ENCODE measurements around the gene DGKI. TPM values are rescaled to one million over a fixed set of nuclear protein-coding genes. Genes with fewer than 3 reads are reported as not detected.

Gene DGKI
- total RNA-seq, 1 experiment from 2014 or later = not detected

DNA sequence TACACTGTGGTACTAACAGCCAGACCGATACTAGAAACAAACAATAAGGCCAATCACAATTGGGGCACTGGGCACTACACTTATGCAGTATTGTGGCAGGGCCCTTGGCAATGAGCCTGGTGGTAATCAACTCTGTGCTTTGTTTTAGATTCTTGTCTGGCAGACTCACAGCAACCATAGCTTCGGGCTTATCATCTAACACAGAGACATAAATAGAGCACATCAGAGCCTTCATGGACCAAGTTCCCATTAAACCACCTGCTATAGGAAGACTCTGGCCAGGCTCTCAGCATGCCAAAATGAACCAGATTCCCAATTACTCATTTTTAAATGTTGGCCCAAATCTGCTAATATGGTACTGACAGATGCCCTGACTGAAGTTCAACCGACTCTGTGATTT lies 218.6 kb downstream of the DGKI start:
- Histone ChIP-seq H3K4me2 (ENCODE audit: low read depth, low read length, poor library complexity, severe bottlenecking) (no peak overlapping the region), H3K9me3 (ENCODE audit: low read length) (no peaks in the 10 kb centered on the region), H3K9ac (ENCODE audit: low read length) (no peak overlapping the region), H3K79me2 (ENCODE audit: low read length) (no peaks in the 10 kb centered on the region), H3K4me3 (ENCODE audit: low read length) (no peak overlapping the region), H3K36me3 (ENCODE audit: insufficient read depth, low read length) (no peaks in the 10 kb centered on the region), H3K9me2 (replicated peaks; ENCODE audit: insufficient read depth, low read length) (no peaks in the 10 kb centered on the region), H3K27ac (ENCODE audit: low read length) (no peak overlapping the region), H4K20me1 (ENCODE audit: insufficient read depth, low read depth, low read length) (no peaks in the 10 kb centered on the region), H2AFZ (ENCODE audit: low read length) (no peak overlapping the region), H3K4me1 (ENCODE audit: low read length) (peaks cover 7% of the 10 kb centered on the region), H3K27me3 (ENCODE audit: low read length) (no peaks in the 10 kb centered on the region)
- no peak for DNase-seq

- no peak overlapping the region for H3K4me2 ChIP-seq (ENCODE audit: low read depth, low read length, poor library complexity, severe bottlenecking)
- peaks cover 7% of the 10 kb centered on the region for H3K4me1 ChIP-seq (ENCODE audit: low read length)
- no peak overlapping the region for H3K27ac ChIP-seq (ENCODE audit: low read length)
- H4K20me1 ChIP-seq (ENCODE audit: insufficient read depth, low read depth, low read length) = no peaks in the 10 kb centered on the region
- H2AFZ ChIP-seq (ENCODE audit: low read length) = no peak overlapping the region
- H3K9ac ChIP-seq (ENCODE audit: low read length) = no peak overlapping the region
- H3K4me3 ChIP-seq (ENCODE audit: low read length) = no peak overlapping the region
- no peaks in the 10 kb centered on the region for H3K9me2 ChIP-seq (replicated peaks; ENCODE audit: insufficient read depth, low read length)
- no peaks in the 10 kb centered on the region for H3K9me3 ChIP-seq (ENCODE audit: low read length)
- no peaks in the 10 kb centered on the region for H3K27me3 ChIP-seq (ENCODE audit: low read length)
- H3K79me2 ChIP-seq (ENCODE audit: low read length) = no peaks in the 10 kb centered on the region
- DNase-seq = peak; percentile 87
- H3K36me3 ChIP-seq (ENCODE audit: insufficient read depth, low read length) = no peaks in the 10 kb centered on the region
These were observed 220.2 kb downstream of the DGKI start for GRCh38 chr7:137626469-137627067.

- H4K20me1 ChIP-seq (ENCODE audit: insufficient read depth, low read depth, low read length) = no peaks in the 10 kb centered on the region
- DNase-seq = no peak
- no peaks in the 10 kb centered on the region for H3K9me2 ChIP-seq (replicated peaks; ENCODE audit: insufficient read depth, low read length)
- no peaks in the 10 kb centered on the region for H3K36me3 ChIP-seq (ENCODE audit: insufficient read depth, low read length)
- H3K27ac ChIP-seq (ENCODE audit: low read length) = no peak overlapping the region
- H3K4me3 ChIP-seq (ENCODE audit: low read length) = no peak overlapping the region
- H3K4me1 ChIP-seq (ENCODE audit: low read length) = peaks cover 7% of the 10 kb centered on the region
- no peak overlapping the region for H2AFZ ChIP-seq (ENCODE audit: low read length)
- no peaks in the 10 kb centered on the region for H3K9me3 ChIP-seq (ENCODE audit: low read length)
- no peak overlapping the region for H3K9ac ChIP-seq (ENCODE audit: low read length)
- no peaks in the 10 kb centered on the region for H3K27me3 ChIP-seq (ENCODE audit: low read length)
- H3K79me2 ChIP-seq (ENCODE audit: low read length) = no peaks in the 10 kb centered on the region
- no peak overlapping the region for H3K4me2 ChIP-seq (ENCODE audit: low read depth, low read length, poor library complexity, severe bottlenecking)
These were observed 221.6 kb downstream of the DGKI start for GRCh38 chr7:137625197-137625596.

DNA sequence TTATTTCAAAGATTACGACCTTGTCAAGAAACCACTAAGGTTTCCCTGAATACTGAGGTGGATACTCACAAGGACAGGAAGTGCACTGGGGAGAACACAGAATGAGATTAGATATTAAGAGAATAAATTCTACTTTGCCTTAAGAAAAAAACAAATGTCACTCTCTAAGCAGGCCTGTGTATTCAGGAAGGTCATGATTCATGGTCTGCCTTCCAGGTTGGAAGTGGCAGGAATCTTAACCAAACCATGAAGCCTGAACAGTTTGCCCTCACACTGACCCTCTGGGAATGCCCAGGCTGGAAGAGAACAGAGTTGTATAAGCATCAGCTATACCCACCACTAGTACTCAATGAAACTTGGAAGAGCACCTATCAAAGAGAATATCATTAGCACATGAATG lies 227.6 kb downstream of the DGKI start:
- H3K27ac ChIP-seq (ENCODE audit: low read length) = no peak overlapping the region
- no peaks in the 10 kb centered on the region for H3K9me2 ChIP-seq (replicated peaks; ENCODE audit: insufficient read depth, low read length)
- no peak overlapping the region for H2AFZ ChIP-seq (ENCODE audit: low read length)
- no peaks in the 10 kb centered on the region for H3K36me3 ChIP-seq (ENCODE audit: insufficient read depth, low read length)
- H3K4me1 ChIP-seq (ENCODE audit: low read length) = no peaks in the 10 kb centered on the region
- DNase-seq = no peak
- no peaks in the 10 kb centered on the region for H3K27me3 ChIP-seq (ENCODE audit: low read length)
- H3K4me2 ChIP-seq (ENCODE audit: low read depth, low read length, poor library complexity, severe bottlenecking) = no peak overlapping the region
- no peaks in the 10 kb centered on the region for H3K9me3 ChIP-seq (ENCODE audit: low read length)
- no peak overlapping the region for H3K9ac ChIP-seq (ENCODE audit: low read length)
- H3K79me2 ChIP-seq (ENCODE audit: low read length) = no peaks in the 10 kb centered on the region
- H4K20me1 ChIP-seq (ENCODE audit: insufficient read depth, low read depth, low read length) = no peaks in the 10 kb centered on the region
- no peak overlapping the region for H3K4me3 ChIP-seq (ENCODE audit: low read length)

- no peaks in the 10 kb centered on the region for H3K27me3 ChIP-seq (ENCODE audit: low read length)
- no peaks in the 10 kb centered on the region for H3K9me2 ChIP-seq (replicated peaks; ENCODE audit: insufficient read depth, low read length)
- DNase-seq = no peak
- H3K27ac ChIP-seq (ENCODE audit: low read length) = no peak overlapping the region
- H4K20me1 ChIP-seq (ENCODE audit: insufficient read depth, low read depth, low read length) = no peaks in the 10 kb centered on the region
- no peak overlapping the region for H3K4me3 ChIP-seq (ENCODE audit: low read length)
- no peak overlapping the region for H3K4me2 ChIP-seq (ENCODE audit: low read depth, low read length, poor library complexity, severe bottlenecking)
- H3K4me1 ChIP-seq (ENCODE audit: low read length) = no peaks in the 10 kb centered on the region
- no peak overlapping the region for H2AFZ ChIP-seq (ENCODE audit: low read length)
- H3K9me3 ChIP-seq (ENCODE audit: low read length) = no peaks in the 10 kb centered on the region
- no peak overlapping the region for H3K9ac ChIP-seq (ENCODE audit: low read length)
- H3K36me3 ChIP-seq (ENCODE audit: insufficient read depth, low read length) = no peaks in the 10 kb centered on the region
- no peaks in the 10 kb centered on the region for H3K79me2 ChIP-seq (ENCODE audit: low read length)
These were observed 228.0 kb downstream of the DGKI start for GRCh38 chr7:137618748-137619147.

GRCh38 chr7:137613006-137613525 lies 233.7 kb downstream of the DGKI start:
- Histone ChIP-seq H2AFZ (ENCODE audit: low read length) (no peak overlapping the region), H3K4me2 (ENCODE audit: low read depth, low read length, poor library complexity, severe bottlenecking) (no peak overlapping the region), H3K9ac (ENCODE audit: low read length) (no peak overlapping the region), H3K9me2 (replicated peaks; ENCODE audit: insufficient read depth, low read length) (no peaks in the 10 kb centered on the region), H3K9me3 (ENCODE audit: low read length) (no peaks in the 10 kb centered on the region), H3K4me1 (ENCODE audit: low read length) (no peaks in the 10 kb centered on the region), H3K79me2 (ENCODE audit: low read length) (no peaks in the 10 kb centered on the region), H4K20me1 (ENCODE audit: insufficient read depth, low read depth, low read length) (no peaks in the 10 kb centered on the region), H3K36me3 (ENCODE audit: insufficient read depth, low read length) (no peaks in the 10 kb centered on the region), H3K4me3 (ENCODE audit: low read length) (no peak overlapping the region), H3K27me3 (ENCODE audit: low read length) (no peaks in the 10 kb centered on the region), H3K27ac (ENCODE audit: low read length) (no peak overlapping the region)
- no peak for DNase-seq

GRCh38 chr7:137611606-137612005 lies 235.2 kb downstream of the DGKI start:
- Histone ChIP-seq H3K36me3 (ENCODE audit: insufficient read depth, low read length) (no peaks in the 10 kb centered on the region), H3K27ac (ENCODE audit: low read length) (no peak overlapping the region), H3K4me1 (ENCODE audit: low read length) (no peaks in the 10 kb centered on the region), H3K9me2 (replicated peaks; ENCODE audit: insufficient read depth, low read length) (no peaks in the 10 kb centered on the region), H3K9me3 (ENCODE audit: low read length) (no peaks in the 10 kb centered on the region), H3K79me2 (ENCODE audit: low read length) (no peaks in the 10 kb centered on the region), H3K4me2 (ENCODE audit: low read depth, low read length, poor library complexity, severe bottlenecking) (no peak overlapping the region), H3K4me3 (ENCODE audit: low read length) (no peak overlapping the region), H3K9ac (ENCODE audit: low read length) (no peak overlapping the region), H4K20me1 (ENCODE audit: insufficient read depth, low read depth, low read length) (no peaks in the 10 kb centered on the region), H2AFZ (ENCODE audit: low read length) (no peak overlapping the region), H3K27me3 (ENCODE audit: low read length) (no peaks in the 10 kb centered on the region)
- no peak for DNase-seq

DNA sequence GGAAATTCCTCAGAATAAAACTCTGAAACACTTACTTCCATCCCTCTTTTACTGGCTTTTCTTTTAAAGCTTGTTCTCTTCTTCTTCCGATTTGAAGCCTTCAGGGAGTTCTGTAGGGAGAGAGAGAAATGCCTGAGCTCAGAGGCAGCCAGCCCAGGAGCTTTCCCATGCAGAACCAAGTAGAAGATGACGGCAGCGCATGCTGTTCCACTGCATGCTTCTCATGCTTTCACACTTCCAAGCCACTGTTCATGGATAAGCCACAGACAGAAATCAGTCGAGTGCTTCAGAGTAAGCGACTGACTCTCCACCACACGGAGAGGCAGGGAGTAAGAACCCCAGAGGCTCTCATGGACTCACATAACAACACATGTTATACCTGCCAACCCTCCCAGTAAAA lies 237.3 kb downstream of the DGKI start:
- DNase-seq = no peak
- no peaks in the 10 kb centered on the region for H4K20me1 ChIP-seq (ENCODE audit: insufficient read depth, low read depth, low read length)
- H3K9me2 ChIP-seq (replicated peaks; ENCODE audit: insufficient read depth, low read length) = no peaks in the 10 kb centered on the region
- H3K27me3 ChIP-seq (ENCODE audit: low read length) = no peaks in the 10 kb centered on the region
- no peaks in the 10 kb centered on the region for H3K4me1 ChIP-seq (ENCODE audit: low read length)
- H3K9ac ChIP-seq (ENCODE audit: low read length) = no peak overlapping the region
- no peak overlapping the region for H2AFZ ChIP-seq (ENCODE audit: low read length)
- H3K4me3 ChIP-seq (ENCODE audit: low read length) = no peak overlapping the region
- H3K79me2 ChIP-seq (ENCODE audit: low read length) = no peaks in the 10 kb centered on the region
- no peaks in the 10 kb centered on the region for H3K36me3 ChIP-seq (ENCODE audit: insufficient read depth, low read length)
- no peak overlapping the region for H3K4me2 ChIP-seq (ENCODE audit: low read depth, low read length, poor library complexity, severe bottlenecking)
- no peaks in the 10 kb centered on the region for H3K9me3 ChIP-seq (ENCODE audit: low read length)
- no peak overlapping the region for H3K27ac ChIP-seq (ENCODE audit: low read length)

All from Karpas-422 (cell line).